Muscle of leg (tissue), 11 donors: ENCODE results near the gene NGRN. TPM values are rescaled to one million over a fixed set of nuclear protein-coding genes. Genes with fewer than 3 reads are reported as not detected.

ENCODE experiments used
- DNase-seq: peaks from one replicate; pipeline ENCODE4 v3.0.0; 2013
- H3K27ac ChIP-seq: one replicate; pipeline ENCODE4 v1.5.1; 2013; ENCODE audit warnings: mild to moderate bottlenecking, low read length, control low read depth
- H3K27me3 ChIP-seq: one replicate; pipeline ENCODE4 v1.6.1; 2013; ENCODE audit warnings: low read length; ENCODE audit not compliant: control insufficient read depth, insufficient read depth
- H3K36me3 ChIP-seq: one replicate; pipeline ENCODE4 v1.6.1; 2013; ENCODE audit warnings: low read length; ENCODE audit not compliant: control insufficient read depth, insufficient read depth
- H3K4me1 ChIP-seq: one replicate; pipeline ENCODE4 v1.6.1; 2013; ENCODE audit warnings: low read length; ENCODE audit not compliant: control insufficient read depth, insufficient read depth
- H3K4me3 ChIP-seq: one replicate; pipeline ENCODE4 v1.5.1; 2013; ENCODE audit warnings: low read length, control low read depth
- H3K9me3 ChIP-seq: replicated peaks from 2 replicates; pipeline ENCODE4 v1.6.1; 2013; ENCODE audit warnings: low read depth, low read length; ENCODE audit not compliant: control insufficient read depth
- WGBS: methylation state at CpG from one replicate; pipeline ENCODE4 v1.1.5; 2013; ENCODE audit warnings: missing lambda C conversion rate; ENCODE audit not compliant: insufficient coverage; 5-methylcytosine and 5-hydroxymethylcytosine counted together
- polyA plus RNA-seq, 8 donors: library from polyadenylated mRNA; unstranded; fragments of 120-200 nt; gene quantifications; one replicate each; pipeline versions ENCODE4 v1.2.1 to v1.2.3, GENCODE V29; 2013; ENCODE audit warnings: inconsistent platforms in 1 of 8, low replicate concordance in 1 of 8; ENCODE audit not compliant: insufficient read length in 8 of 8, insufficient read depth in 1 of 8
- total RNA-seq: library from RNA; stranded (reverse); fragments of 120-200 nt; gene quantifications from one replicate; pipeline ENCODE4 v1.2.4, GENCODE V29; 2013

NGRN gene
- total and polyA plus RNA-seq, 9 donors = 102 to 110 (median 104) TPM

GRCh38 chr15:90309020-90309419 lies 43.5 kb downstream of the NGRN start:
- H3K27me3 ChIP-seq = no peaks in the 10 kb centered on the region
- no peak overlapping the region for H3K27ac ChIP-seq
- H3K4me3 ChIP-seq = no peak overlapping the region
- H3K36me3 ChIP-seq = no peaks in the 10 kb centered on the region
- 70% methylated on average over 4 of the region's 4 CpGs for whole genome bisulfite sequencing
- H3K9me3 ChIP-seq = no peaks in the 10 kb centered on the region
- no peaks in the 10 kb centered on the region for H3K4me1 ChIP-seq
- DNase-seq = no peak

GRCh38 chr15:90315278-90315982 lies 50.0 kb downstream of the NGRN start:
- Histone ChIP-seq H3K9me3 (no peaks in the 10 kb centered on the region), H3K4me1 (peaks cover 8% of the 10 kb centered on the region), H3K27ac (no peak overlapping the region), H3K36me3 (no peaks in the 10 kb centered on the region), H3K27me3 (no peaks in the 10 kb centered on the region), H3K4me3 (no peak overlapping the region)
- DNase-seq = peak; percentile 78
- no CpG with 5 or more reads among the region's 5 CpGs for WGBS

GRCh38 chr15:90316139-90316538 lies 50.7 kb downstream of the NGRN start:
- Histone ChIP-seq H3K27me3 (no peaks in the 10 kb centered on the region), H3K9me3 (no peaks in the 10 kb centered on the region), H3K4me3 (no peak overlapping the region), H3K36me3 (no peaks in the 10 kb centered on the region), H3K4me1 (peaks cover 8% of the 10 kb centered on the region), H3K27ac (no peak overlapping the region)
- WGBS = 83% methylated on average over 2 of the region's 4 CpGs
- no peak for DNase-seq

- WGBS = no CpG with 5 or more reads among the region's 4 CpGs
These were observed 53.1 kb downstream of the NGRN start for GRCh38 chr15:90318591-90318990.

DNA sequence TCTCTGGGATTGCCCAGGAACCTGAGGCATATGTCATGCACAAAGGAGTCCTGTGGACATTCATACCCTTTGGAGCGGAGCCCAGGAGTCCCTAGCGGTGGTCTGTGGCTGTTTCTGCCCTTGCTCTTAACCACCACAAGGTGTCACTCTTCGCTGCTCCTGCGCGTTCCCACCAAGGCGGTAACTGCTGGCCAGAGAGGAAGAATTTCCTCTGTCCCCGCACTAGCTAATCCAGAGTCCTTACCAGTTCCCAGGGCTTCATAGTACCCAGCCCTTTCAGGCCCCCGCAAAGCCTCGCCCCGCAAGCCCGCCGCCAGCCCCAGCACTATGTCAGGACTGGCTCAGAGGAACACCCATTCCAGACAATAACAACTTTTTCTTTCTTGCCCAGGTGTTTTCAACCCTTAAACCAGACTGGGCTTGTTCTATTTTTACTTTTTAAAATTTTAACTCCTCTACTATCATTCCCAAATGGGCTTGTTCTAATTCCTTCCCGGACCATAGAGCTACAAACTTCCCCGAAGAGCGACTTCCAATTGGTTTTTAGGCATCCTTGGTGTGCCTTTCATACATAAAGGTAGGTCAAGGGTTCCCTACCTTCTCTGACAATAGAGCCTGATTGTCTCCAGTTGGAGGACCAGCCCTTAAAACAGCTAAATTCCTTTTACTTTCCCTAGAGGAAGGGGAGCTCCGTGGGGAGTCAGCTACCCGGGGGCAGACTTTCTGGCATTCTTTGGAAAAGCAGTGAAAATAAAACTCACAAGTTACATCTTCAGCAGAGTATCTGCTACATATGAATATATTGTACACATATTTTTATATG lies 54.8 kb downstream of the NGRN start:
- no peaks in the 10 kb centered on the region for H3K27me3 ChIP-seq
- H3K4me3 ChIP-seq = no peak overlapping the region
- no peaks in the 10 kb centered on the region for H3K9me3 ChIP-seq
- DNase-seq = peak; percentile 94
- H3K4me1 ChIP-seq = peaks cover 8% of the 10 kb centered on the region
- WGBS = under 1% methylated on average over 12 of the region's 17 CpGs
- H3K36me3 ChIP-seq = no peaks in the 10 kb centered on the region
- H3K27ac ChIP-seq = no peak overlapping the region

More at GRCh38 chr15:90318591-90318990, 53.1 kb downstream of the NGRN start:
- peaks cover 8% of the 10 kb centered on the region for H3K4me1 ChIP-seq
- no peaks in the 10 kb centered on the region for H3K36me3 ChIP-seq
- H3K27ac ChIP-seq = no peak overlapping the region
- no peak for DNase-seq
- no peaks in the 10 kb centered on the region for H3K27me3 ChIP-seq
- no peaks in the 10 kb centered on the region for H3K9me3 ChIP-seq
- H3K4me3 ChIP-seq = no peak overlapping the region

GRCh38 chr15:90320885-90321278 lies 55.4 kb downstream of the NGRN start:
- no peak for DNase-seq
- WGBS = no CpG with 5 or more reads among the region's 1 CpG
- Histone ChIP-seq H3K36me3 (no peaks in the 10 kb centered on the region), H3K27me3 (no peaks in the 10 kb centered on the region), H3K27ac (no peak overlapping the region), H3K4me1 (peaks cover 5% of the 10 kb centered on the region), H3K9me3 (no peaks in the 10 kb centered on the region), H3K4me3 (no peak overlapping the region)

Other genes starting within 250 kb of the NGRN start
- 215 TPM for gene IDH2, start 163.2 kb upstream of the NGRN start, total RNA-seq
- gene IDH2, start 163.2 kb upstream of the NGRN start, polyA plus RNA-seq = 100 to 1,000 TPM; 232 to 286 (median 263) TPM
- gene SEMA4B, start 64.3 kb upstream of the NGRN start, total RNA-seq = 2.1 TPM
- 1 to 10 TPM; 4.8 to 9.6 (median 7.4) TPM for gene SEMA4B, start 64.3 kb upstream of the NGRN start, polyA plus RNA-seq
- gene CIB1, start 31.7 kb upstream of the NGRN start, total RNA-seq = 13.2 TPM
- 10 to 100 TPM; 21.6 to 28.0 (median 24.6) TPM for gene CIB1, start 31.7 kb upstream of the NGRN start, polyA plus RNA-seq
- 2.9 TPM for gene GDPGP1, start 31.5 kb upstream of the NGRN start, total RNA-seq
- gene GDPGP1, start 31.5 kb upstream of the NGRN start, polyA plus RNA-seq = 1 to 10 TPM; 1.5 to 3.8 (median 2.4) TPM
- 0.09 TPM for gene TTLL13, start 16.1 kb upstream of the NGRN start, total RNA-seq
- gene TTLL13, start 16.1 kb upstream of the NGRN start, polyA plus RNA-seq = under 1 TPM in 4 of 8 donors, not detected in 4; 0.10 to 0.86 (median 0.24) TPM
- 2.3 TPM for gene ZNF774, start 86.6 kb downstream of the NGRN start, total RNA-seq
- gene ZNF774, start 86.6 kb downstream of the NGRN start, polyA plus RNA-seq = 1 to 10 TPM; 1.1 to 2.4 (median 2.1) TPM
- gene IQGAP1, start 122.6 kb downstream of the NGRN start, total RNA-seq = 80.6 TPM
- gene IQGAP1, start 122.6 kb downstream of the NGRN start, polyA plus RNA-seq = 100 to 1,000 TPM in 1 of 8 donors, 10 to 100 TPM in 7; 61.9 to 107 (median 73.7) TPM